ENCODE data around the gene PNISR. TPM values are rescaled to one million over a fixed set of nuclear protein-coding genes. Genes with fewer than 3 reads are reported as not detected.

The PNISR gene
- total RNA-seq, 1 donor: 82.0 TPM

- H3K4me3 ChIP-seq (ENCODE audit: low read depth, low read length): peak overlapping the region; percentile 52
- no peak for TF ChIP-seq CTCF (IDR thresholded peaks at IDR 0.05; ENCODE audit: insufficient read depth, low read depth, low read length)
- no peak for DNase-seq (ENCODE audit: low read depth)
Measured at GRCh38 chr6:99348288-99349170, 76.6 kb downstream of the PNISR start.

Other genes with a start within 250 kb of the PNISR start
- gene FAXC, start 75.6 kb downstream of the PNISR start, total RNA-seq: 0.32 and 2.2 TPM in 2 replicates
- 6.1 and 9.1 TPM in 2 replicates for gene COQ3, start 31.1 kb downstream of the PNISR start, total RNA-seq
- gene USP45, start 90.1 kb upstream of the PNISR start, total RNA-seq: 27.1 and 29.4 TPM in 2 replicates
- gene CCNC, start 143.4 kb upstream of the PNISR start, total RNA-seq: 93.7 and 117 TPM in 2 replicates
- gene PRDM13, start 181.5 kb upstream of the PNISR start, total RNA-seq: not detected in 2 replicates

Data from fibroblast of villous mesenchyme (primary cell).